NCI-H2171 treated with DMSO at 0.1 percent for 48 hours (cell line): Measurements from ENCODE around the gene ABHD2.

Source experiments
- DNase-seq: peaks from one replicate; lab custom pipeline; 2025; lab: John Stamatoyannopoulos, UW

The ABHD2 gene

GRCh38 chr15:89195836-89196235 lies 107.6 kb downstream of the ABHD2 start:
- no peak for DNase-seq

GRCh38 chr15:89196241-89196640 lies 108.0 kb downstream of the ABHD2 start:
- no peak for DNase-seq

DNA sequence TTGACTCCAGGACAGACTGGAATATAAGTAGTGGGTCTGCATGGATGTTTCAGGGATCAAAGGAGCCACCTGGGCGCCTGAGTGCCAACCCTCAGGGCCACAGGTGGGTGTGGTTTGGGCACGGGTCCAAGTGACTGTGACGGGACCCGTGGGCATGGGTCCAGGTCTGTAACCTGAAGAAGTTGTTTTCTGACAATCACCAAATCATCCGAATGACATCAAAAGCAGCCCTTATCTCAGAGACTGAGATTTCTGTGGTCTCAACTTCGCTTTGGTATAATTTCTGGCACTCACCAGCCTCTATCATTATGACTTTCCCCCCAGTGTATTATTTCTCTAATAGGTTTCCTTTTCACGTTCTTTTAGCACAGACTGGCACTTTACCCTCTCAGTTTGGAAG lies 108.7 kb downstream of the ABHD2 start:
- DNase-seq, result peak; percentile 86

GRCh38 chr15:89197503-89197971 lies 109.3 kb downstream of the ABHD2 start:
- DNase-seq, result peak; percentile 66

DNA sequence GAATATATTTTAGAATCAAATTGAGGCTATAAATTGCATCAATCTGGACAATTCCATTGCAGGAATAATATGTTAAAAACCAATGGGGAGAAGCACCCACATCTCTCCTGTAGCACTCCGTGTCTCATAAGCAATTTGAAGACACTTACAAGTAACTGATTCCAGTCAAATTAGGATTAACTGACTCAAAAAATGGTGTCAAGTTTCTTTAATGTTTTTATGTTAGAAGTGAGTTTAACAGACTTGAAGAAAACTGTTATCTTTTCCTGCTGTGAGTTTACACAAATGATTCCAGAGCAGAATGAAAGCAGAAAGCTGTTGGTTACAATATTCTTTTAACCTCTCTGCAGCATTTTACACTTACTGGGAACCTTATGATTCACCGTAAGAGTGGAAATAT lies 109.9 kb downstream of the ABHD2 start:
- DNase-seq, result no peak

DNA sequence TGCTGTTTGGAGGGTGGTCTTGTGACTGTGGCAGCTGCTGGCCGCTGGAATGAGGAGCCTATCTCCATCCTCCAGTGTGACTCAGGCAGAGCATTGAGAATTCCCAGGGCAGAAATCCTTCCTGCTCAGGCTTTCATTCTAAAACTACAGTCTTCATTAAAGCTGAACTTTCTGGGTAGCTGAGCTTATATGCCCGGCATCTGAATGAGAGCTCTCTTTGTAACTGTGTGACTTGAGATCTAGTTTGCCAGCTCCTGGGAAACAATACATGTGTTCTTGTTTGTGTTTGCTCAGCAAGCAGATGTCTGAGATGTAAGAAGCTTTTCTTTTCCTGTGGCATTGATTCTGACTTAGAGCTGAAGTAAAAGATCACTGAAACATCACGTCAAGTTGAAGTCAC lies 110.7 kb downstream of the ABHD2 start:
- no peak for DNase-seq

DNA sequence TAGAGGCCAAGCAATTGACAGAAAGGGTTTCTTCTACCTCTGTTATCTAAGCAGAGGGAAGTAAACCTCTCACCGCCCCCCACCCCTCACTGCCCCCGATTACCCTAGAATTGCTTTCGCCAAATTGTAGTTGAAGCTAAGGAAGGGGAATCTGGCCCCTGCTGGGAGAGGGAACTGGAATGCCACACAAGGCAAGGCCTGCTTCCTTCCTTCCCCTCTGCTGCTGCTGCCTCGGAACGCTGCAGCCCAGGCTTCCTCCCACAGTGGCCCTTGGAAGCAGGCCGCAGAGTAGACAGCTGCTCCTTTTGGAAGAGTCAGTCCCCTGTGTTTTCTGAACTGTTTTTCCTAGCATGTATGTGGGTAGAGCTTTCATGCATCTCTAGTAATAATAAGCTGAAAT lies 111.5 kb downstream of the ABHD2 start:
- DNase-seq, result no peak

- no peak for DNase-seq
Measured at GRCh38 chr15:89200182-89200581, 111.9 kb downstream of the ABHD2 start.

GRCh38 chr15:89201465-89202005 lies 113.3 kb downstream of the ABHD2 start:
- DNase-seq, result no peak

DNA sequence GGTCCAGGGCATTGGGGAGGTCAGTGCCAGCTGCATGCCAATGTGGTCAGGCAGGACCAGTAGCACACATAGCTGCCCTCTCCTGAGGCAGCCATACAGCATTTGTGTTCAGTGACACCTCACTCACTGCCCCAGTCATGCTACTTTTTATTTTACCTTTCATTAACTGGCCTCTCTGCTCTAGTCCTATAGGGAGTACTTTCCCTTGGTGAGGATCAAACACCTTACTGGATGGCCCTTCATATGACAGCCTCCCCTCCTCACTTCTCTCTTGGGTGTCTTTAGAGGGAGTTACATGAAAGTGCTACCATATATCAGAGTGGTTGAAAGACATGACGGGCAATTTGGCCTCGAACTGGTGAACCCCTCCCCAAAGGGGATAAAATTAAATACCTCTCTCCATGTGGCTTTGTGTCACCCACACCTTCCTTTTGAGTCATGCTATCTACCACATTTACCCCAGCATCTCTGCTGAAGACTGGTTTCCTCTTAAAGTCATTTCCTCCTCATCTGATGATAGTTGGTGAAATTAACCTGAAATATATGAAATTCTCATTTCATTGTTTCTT lies 115.5 kb downstream of the ABHD2 start:
- no peak for DNase-seq

- DNase-seq, result no peak
Measured at GRCh38 chr15:89205991-89206585, 117.8 kb downstream of the ABHD2 start.

GRCh38 chr15:89206908-89207331 lies 118.7 kb downstream of the ABHD2 start:
- peak; percentile 81 for DNase-seq

GRCh38 chr15:89208256-89208655 lies 120.0 kb downstream of the ABHD2 start:
- DNase-seq, result no peak

- DNase-seq, result no peak
Measured at GRCh38 chr15:89209057-89209456, 120.8 kb downstream of the ABHD2 start.

GRCh38 chr15:89211678-89212170 lies 123.5 kb downstream of the ABHD2 start:
- DNase-seq, result no peak

GRCh38 chr15:89215627-89216026 lies 127.4 kb downstream of the ABHD2 start:
- DNase-seq, result no peak

DNA sequence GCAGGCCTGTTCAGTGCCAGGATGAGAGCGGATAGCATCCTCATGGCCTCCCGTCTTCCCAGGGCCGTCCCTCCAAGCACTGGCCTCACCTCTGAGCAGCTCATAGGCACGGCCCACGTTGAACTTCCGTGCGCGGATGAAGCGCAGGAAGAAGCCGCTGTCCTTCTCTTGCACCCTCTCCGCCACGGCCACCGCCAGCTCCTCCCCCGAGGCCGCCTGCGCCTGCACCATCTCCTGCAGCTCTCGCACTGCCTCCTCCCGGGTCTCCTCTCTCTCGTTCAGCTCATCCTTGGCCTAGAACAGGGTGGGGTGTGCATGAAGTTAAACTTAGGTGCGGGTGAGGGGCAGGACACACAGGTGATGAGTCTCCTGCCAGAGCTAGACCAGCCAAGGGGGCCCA lies 128.8 kb downstream of the ABHD2 start:
- DNase-seq, result no peak

DNA sequence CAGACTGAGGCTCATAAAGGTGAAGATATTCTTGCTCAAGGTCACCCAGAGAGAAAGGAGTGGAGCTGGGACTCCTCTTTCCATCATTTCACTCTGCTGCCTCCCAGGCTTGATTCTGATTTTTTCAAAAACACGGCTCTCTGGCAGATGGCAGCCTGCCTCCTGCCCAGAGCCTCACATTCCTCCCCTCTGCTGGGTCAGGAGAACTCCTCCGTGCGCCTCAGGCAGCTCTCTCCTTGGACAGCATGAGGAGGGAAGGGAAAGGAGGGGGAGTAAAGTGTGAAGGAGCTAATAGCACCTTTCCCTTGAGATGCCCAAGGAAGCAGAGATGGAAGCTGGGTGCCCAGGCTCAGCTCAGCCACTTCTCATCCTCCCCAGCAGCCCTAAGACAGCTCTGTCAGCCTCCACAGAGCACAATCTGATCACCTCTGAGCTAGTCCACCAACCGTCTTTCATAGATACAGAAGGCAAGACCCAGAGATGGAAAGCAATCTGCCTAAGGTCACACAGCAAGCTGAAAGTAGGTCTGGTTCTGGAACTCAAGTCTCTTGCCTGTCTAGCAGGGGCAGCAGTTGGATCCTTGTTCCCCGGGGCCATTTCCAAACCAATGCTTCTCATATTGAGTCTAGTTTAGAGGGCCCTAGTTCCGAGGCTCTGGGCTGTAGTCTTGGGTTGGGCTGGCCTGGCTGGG lies 129.6 kb downstream of the ABHD2 start:
- DNase-seq, result peak; percentile 11

- DNase-seq, result no peak
Measured at GRCh38 chr15:89218531-89218930, 130.3 kb downstream of the ABHD2 start.

- DNase-seq, result no peak
Measured at GRCh38 chr15:89221543-89221942, 133.3 kb downstream of the ABHD2 start, which contains the start of gene RLBP1. Gene RLBP1 (minus strand): TSS chr15:89221579. CDS start chr15:89218975, 2,604 bp downstream.

DNA sequence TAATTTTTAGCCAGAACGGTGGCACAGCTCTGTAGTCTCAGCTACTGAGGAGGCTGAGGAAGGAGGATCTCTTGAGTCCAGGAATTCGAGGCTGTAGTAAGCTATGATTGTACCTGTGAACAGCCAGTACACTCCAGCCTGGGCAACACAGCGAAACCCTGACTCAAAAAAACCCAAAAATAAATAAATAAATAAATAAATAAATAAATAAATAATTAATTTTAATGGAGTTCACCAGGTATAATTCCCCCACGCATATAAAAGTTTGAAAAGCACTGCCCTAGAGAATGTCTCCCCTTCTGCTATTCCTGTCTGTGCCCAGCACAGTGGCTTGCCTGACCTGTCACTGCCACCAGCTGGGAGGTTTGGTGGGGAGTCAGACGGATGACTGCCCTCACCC lies 137.3 kb downstream of the ABHD2 start:
- no peak for DNase-seq

GRCh38 chr15:89226359-89227221 lies 138.3 kb downstream of the ABHD2 start:
- DNase-seq, result no peak
